ENCODE data around the gene PAX9. TPM values are rescaled to one million over a fixed set of nuclear protein-coding genes. Genes with fewer than 3 reads are reported as not detected.

The PAX9 gene
- total RNA-seq, 4 donors from 2014 or later: 0.11 to 1.2 (median 0.64) TPM

DNA sequence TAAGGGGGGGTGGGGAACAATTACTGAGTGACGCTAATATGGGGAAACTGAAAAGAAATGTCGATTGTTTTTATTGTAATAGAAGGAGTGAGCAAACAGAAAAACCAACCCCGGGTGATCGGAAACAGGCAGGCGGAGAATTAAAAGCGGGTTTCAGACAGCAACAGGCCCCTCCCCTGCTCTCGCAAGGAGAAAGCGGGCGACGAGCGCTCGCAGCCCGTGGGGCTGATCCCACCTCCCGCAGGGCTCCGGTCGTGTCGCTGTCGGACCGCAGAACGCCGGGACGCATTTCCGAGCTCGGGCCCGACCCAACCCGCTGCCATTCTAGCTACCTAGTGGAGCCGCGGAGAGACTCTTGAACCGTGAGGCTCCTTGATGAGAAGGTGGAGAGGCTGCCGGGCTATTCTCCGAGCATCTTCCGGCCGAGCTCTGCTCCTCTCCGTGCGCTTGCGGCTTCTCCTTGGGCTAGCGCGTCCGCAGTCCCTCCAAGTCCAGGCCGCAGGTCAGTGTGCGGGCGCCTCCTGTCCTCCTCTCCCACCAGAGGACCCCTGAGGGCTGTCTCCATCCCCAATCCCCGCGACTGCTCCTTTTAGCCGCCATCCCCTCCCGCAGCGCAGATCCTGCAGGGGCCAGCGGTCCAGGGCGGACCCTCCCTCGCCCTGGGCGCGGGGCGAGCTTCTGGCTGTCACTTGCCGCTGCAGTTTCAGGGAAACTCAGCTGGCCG lies 4.1 kb upstream of the PAX9 start:
- intact Hi-C loops (cut with DNase I; ENCODE audit: low total_unique reads): no loop called here
- H3K4me3 ChIP-seq (ENCODE audit: low read depth, poor library complexity, severe bottlenecking): no peak overlapping the region
- no peak for TF ChIP-seq POLR2A (IDR thresholded peaks at IDR 0.05)
- TF ChIP-seq, protein P1, sequence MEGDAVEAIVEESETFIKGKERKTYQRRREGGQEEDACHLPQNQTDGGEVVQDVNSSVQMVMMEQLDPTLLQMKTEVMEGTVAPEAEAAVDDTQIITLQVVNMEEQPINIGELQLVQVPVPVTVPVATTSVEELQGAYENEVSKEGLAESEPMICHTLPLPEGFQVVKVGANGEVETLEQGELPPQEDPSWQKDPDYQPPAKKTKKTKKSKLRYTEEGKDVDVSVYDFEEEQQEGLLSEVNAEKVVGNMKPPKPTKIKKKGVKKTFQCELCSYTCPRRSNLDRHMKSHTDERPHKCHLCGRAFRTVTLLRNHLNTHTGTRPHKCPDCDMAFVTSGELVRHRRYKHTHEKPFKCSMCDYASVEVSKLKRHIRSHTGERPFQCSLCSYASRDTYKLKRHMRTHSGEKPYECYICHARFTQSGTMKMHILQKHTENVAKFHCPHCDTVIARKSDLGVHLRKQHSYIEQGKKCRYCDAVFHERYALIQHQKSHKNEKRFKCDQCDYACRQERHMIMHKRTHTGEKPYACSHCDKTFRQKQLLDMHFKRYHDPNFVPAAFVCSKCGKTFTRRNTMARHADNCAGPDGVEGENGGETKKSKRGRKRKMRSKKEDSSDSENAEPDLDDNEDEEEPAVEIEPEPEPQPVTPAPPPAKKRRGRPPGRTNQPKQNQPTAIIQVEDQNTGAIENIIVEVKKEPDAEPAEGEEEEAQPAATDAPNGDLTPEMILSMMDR (IDR thresholded peaks at IDR 0.05): no peak
- 2 to 4% methylated on average over 45 to 54 of the region's 55 CpGs for WGBS, 2 donors
- no peak for DNase-seq (ENCODE audit: low spot score in 2 of 2)

GRCh38 chr14:36658123-36659009 lies 3.3 kb upstream of the PAX9 start:
- intact Hi-C loops (cut with DNase I; ENCODE audit: low total_unique reads): no loop called here
- no peak for DNase-seq (ENCODE audit: low spot score in 2 of 2)
- 14 to 35% methylated on average over 48 to 51 of the region's 55 CpGs for WGBS, 2 donors
- TF ChIP-seq POLR2A (IDR thresholded peaks at IDR 0.05): no peak
- TF ChIP-seq, protein P1 (IDR thresholded peaks at IDR 0.05): no peak
- H3K4me3 ChIP-seq (ENCODE audit: low read depth, poor library complexity, severe bottlenecking): no peak overlapping the region

DNA sequence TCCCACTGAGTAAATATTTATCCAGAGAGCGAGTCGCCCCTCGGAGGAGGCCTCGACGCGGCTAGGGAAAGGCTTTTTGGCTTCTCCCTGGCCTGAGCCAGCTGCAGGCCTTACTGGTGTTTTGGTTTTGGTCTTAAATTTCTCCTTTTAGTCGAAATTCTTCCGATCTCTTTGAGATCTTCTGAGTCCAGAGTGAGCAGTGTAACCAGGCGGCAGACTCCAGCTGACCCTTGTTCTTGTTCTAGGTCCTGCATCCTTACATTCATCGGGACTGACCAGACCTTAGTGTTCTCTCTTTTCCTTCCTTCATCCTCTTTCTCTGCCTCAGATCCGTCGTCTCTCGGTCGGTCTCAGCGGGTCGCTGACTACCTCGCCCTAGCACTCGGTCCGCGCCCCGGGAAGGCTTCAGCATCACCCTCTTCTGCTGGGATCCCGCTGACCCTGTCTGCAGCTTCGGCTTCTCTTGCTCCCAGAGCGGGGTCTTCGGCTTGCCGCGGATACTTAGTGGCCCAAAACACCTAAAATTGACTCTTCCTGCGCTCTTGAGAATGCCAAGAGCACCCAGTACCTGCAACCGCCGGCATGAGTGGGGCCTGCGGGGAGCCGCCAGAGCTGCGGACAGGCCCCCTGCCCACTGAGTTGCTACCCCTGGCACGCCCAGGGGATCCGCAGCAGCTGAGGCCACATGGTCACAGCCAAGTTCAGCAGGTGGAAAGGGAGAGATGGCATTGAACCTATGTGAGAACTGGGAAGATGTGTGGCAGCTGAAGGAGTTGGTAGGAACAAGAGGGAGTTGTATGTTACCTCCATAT lies 2.4 kb upstream of the PAX9 start:
- WGBS, 2 donors: 49 to 54% methylated on average over 31 to 35 of the region's 35 CpGs
- intact Hi-C loops (cut with DNase I; ENCODE audit: low total_unique reads): no loop called here
- no peak overlapping the region for H3K4me3 ChIP-seq (ENCODE audit: low read depth, poor library complexity, severe bottlenecking)
- no peak for DNase-seq (ENCODE audit: low spot score in 2 of 2)
- no peak for TF ChIP-seq POLR2A (IDR thresholded peaks at IDR 0.05)
- TF ChIP-seq, protein P1 (IDR thresholded peaks at IDR 0.05): no peak

DNA sequence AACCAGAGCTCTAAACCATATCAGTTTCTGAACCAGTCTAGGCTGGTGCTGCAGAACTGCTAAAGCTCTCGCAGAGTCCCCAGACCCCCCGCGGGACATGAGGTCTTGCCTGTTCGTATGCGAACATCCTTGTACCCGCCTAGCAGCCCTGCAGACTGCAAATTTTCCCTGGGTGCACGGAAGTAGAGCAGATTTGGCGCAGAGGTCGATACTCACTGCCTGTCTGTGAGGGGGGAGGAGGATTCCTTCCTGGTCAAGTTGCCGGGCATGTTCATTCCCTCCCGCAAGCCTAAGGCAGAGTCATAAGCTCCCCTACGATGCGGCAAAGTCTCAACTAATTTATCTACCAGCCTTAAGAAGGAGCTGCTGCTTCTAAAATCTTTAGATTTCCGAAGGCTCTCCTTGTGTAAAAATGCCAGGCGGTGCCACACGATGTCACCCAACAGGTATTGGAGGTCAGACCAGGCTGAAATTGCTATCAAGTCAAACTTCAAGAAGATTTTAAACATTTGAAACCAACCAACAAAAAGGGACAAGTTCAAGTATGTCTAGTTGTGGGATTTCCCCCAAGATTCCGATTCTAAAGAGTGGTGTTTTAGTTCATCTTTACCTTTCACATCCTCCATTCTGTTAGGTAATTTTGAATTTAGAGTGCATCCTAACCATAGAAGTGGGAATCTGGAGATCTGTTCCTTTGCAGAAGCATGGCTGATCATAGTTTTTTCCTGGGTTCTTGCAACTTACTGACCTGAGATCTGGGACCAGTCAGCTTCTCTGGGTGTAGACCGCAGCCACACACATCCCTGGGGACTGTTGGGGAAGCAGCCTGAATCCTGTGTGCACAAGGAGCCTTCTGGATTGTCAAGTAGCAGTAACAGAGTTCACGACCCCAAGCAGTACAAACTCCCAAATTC lies 1.6 kb upstream of the PAX9 start:
- intact Hi-C loops (cut with DNase I; ENCODE audit: low total_unique reads): no loop called here
- no peak for TF ChIP-seq POLR2A (IDR thresholded peaks at IDR 0.05)
- TF ChIP-seq, protein P1 (IDR thresholded peaks at IDR 0.05): no peak
- no peak for DNase-seq (ENCODE audit: low spot score in 2 of 2)
- H3K4me3 ChIP-seq (ENCODE audit: low read depth, poor library complexity, severe bottlenecking): no peak overlapping the region
- WGBS, 2 donors: 30 to 48% methylated on average over 19 of the region's 19 CpGs
